Measurements from ENCODE around the gene HOTAIR.

The HOTAIR gene

GRCh38 chr12:53942467-53942997, 32.2 kb downstream of the HOTAIR start:
- TF ChIP-seq PPARA (CRISPR knock-in tag; IDR thresholded peaks at IDR 0.05; ENCODE audit: borderline replicate concordance) (no peak), BACH2 (CRISPR knock-in tag; IDR thresholded peaks at IDR 0.05; ENCODE audit: borderline replicate concordance) (no peak), ZNF8 (CRISPR knock-in tag; IDR thresholded peaks at IDR 0.05) (no peak), ZFP30 (CRISPR knock-in tag; IDR thresholded peaks at IDR 0.05) (no peak), RARB (CRISPR knock-in tag; IDR thresholded peaks at IDR 0.05) (no peak), GLIS3 (CRISPR knock-in tag; IDR thresholded peaks at IDR 0.05) (no peak), ISL1 (CRISPR knock-in tag; IDR thresholded peaks at IDR 0.05) (no peak), ESRRG (CRISPR knock-in tag; IDR thresholded peaks at IDR 0.05) (no peak), OSR1 (CRISPR knock-in tag; IDR thresholded peaks at IDR 0.05) (no peak)
- TF ChIP-seq, protein P1, sequence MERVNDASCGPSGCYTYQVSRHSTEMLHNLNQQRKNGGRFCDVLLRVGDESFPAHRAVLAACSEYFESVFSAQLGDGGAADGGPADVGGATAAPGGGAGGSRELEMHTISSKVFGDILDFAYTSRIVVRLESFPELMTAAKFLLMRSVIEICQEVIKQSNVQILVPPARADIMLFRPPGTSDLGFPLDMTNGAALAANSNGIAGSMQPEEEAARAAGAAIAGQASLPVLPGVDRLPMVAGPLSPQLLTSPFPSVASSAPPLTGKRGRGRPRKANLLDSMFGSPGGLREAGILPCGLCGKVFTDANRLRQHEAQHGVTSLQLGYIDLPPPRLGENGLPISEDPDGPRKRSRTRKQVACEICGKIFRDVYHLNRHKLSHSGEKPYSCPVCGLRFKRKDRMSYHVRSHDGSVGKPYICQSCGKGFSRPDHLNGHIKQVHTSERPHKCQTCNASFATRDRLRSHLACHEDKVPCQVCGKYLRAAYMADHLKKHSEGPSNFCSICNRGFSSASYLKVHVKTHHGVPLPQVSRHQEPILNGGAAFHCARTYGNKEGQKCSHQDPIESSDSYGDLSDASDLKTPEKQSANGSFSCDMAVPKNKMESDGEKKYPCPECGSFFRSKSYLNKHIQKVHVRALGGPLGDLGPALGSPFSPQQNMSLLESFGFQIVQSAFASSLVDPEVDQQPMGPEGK (CRISPR knock-in tag; IDR thresholded peaks at IDR 0.05; ENCODE audit: borderline replicate concordance): no peak
- ATAC-seq: no peak

DNA sequence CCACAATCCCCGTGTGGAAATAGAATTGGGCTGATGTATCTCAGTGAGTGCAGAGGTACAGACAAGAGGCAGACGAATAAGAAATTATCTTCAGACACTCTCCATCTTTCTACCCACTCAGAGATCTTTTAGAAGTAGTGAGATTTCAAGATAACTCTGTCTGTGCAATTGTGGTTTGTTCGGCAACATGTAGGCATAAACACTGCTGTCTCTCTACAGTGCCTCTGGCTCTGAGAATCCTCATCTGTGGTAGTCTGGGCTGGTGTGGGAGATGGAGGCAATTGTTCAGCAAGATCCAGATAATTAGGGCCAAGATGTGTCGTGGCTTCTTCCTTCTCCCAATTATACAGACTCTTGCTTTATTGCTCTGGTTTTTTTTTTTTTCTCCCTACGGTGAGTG, 33.0 kb downstream of the HOTAIR start:
- no peak for TF ChIP-seq BACH2 (CRISPR knock-in tag; IDR thresholded peaks at IDR 0.05; ENCODE audit: borderline replicate concordance)
- TF ChIP-seq, protein P2, sequence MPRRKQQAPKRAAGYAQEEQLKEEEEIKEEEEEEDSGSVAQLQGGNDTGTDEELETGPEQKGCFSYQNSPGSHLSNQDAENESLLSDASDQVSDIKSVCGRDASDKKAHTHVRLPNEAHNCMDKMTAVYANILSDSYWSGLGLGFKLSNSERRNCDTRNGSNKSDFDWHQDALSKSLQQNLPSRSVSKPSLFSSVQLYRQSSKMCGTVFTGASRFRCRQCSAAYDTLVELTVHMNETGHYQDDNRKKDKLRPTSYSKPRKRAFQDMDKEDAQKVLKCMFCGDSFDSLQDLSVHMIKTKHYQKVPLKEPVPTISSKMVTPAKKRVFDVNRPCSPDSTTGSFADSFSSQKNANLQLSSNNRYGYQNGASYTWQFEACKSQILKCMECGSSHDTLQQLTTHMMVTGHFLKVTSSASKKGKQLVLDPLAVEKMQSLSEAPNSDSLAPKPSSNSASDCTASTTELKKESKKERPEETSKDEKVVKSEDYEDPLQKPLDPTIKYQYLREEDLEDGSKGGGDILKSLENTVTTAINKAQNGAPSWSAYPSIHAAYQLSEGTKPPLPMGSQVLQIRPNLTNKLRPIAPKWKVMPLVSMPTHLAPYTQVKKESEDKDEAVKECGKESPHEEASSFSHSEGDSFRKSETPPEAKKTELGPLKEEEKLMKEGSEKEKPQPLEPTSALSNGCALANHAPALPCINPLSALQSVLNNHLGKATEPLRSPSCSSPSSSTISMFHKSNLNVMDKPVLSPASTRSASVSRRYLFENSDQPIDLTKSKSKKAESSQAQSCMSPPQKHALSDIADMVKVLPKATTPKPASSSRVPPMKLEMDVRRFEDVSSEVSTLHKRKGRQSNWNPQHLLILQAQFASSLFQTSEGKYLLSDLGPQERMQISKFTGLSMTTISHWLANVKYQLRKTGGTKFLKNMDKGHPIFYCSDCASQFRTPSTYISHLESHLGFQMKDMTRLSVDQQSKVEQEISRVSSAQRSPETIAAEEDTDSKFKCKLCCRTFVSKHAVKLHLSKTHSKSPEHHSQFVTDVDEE (CRISPR knock-in tag; IDR thresholded peaks at IDR 0.05): no peak
- no peak for TF ChIP-seq ESRRG (CRISPR knock-in tag; IDR thresholded peaks at IDR 0.05)
- no peak for TF ChIP-seq ZNF565 (CRISPR knock-in tag; conservative IDR thresholded peaks at IDR 0.05; ENCODE audit: low read depth)
- TF ChIP-seq ZC3H10 (CRISPR knock-in tag; IDR thresholded peaks at IDR 0.05): no peak
- no peak for TF ChIP-seq RARB (CRISPR knock-in tag; IDR thresholded peaks at IDR 0.05)
- TF ChIP-seq ZFP3 (CRISPR knock-in tag; IDR thresholded peaks at IDR 0.05): no peak
- TF ChIP-seq TCF4 (CRISPR knock-in tag; IDR thresholded peaks at IDR 0.05; ENCODE audit: borderline replicate concordance): no peak
- no peak for TF ChIP-seq ZFP30 (CRISPR knock-in tag; IDR thresholded peaks at IDR 0.05)
- no peak for TF ChIP-seq ARNTL (CRISPR knock-in tag; IDR thresholded peaks at IDR 0.05; ENCODE audit: borderline replicate concordance, low read depth)
- TF ChIP-seq ZNF70 (CRISPR knock-in tag; IDR thresholded peaks at IDR 0.05): no peak
- no peak for ATAC-seq

DNA sequence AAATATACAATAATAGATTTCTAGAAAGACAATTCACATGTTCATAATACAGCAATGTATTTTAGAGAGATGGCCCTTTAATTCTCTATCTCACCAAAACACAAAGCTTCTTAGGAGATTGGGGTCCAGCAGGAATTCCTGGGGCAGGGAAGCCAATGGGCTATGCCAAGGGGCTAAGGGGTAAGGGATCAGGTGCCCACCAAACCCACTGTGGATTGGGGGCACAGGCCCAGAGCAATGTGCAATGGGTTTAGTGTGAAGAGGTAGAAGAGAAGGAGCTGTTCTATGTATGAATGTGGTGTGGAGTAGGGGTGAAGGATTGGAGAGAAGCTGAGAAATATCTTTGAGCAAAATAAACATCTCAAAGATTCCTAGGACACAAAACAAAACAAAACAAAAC, 33.6 kb downstream of the HOTAIR start:
- ATAC-seq: no peak
- TF ChIP-seq ZNF565 (CRISPR knock-in tag; conservative IDR thresholded peaks at IDR 0.05; ENCODE audit: low read depth): no peak
- no peak for TF ChIP-seq ARNTL (CRISPR knock-in tag; IDR thresholded peaks at IDR 0.05; ENCODE audit: borderline replicate concordance, low read depth)
- TF ChIP-seq CREB5 (CRISPR knock-in tag; IDR thresholded peaks at IDR 0.05; ENCODE audit: low read depth): no peak
- TF ChIP-seq ZFP30 (CRISPR knock-in tag; IDR thresholded peaks at IDR 0.05): no peak
- no peak for TF ChIP-seq PPARA (CRISPR knock-in tag; IDR thresholded peaks at IDR 0.05; ENCODE audit: borderline replicate concordance)
- TF ChIP-seq BACH2 (CRISPR knock-in tag; IDR thresholded peaks at IDR 0.05; ENCODE audit: borderline replicate concordance): no peak

- ATAC-seq: no peak
- TF ChIP-seq ESRRG (CRISPR knock-in tag; IDR thresholded peaks at IDR 0.05) (no peak), OSR1 (CRISPR knock-in tag; IDR thresholded peaks at IDR 0.05) (no peak), SNAI2 (CRISPR knock-in tag; IDR thresholded peaks at IDR 0.05) (no peak), CREB5 (CRISPR knock-in tag; IDR thresholded peaks at IDR 0.05; ENCODE audit: low read depth) (no peak), ZNF565 (CRISPR knock-in tag; conservative IDR thresholded peaks at IDR 0.05; ENCODE audit: low read depth) (no peak), TCF4 (CRISPR knock-in tag; IDR thresholded peaks at IDR 0.05; ENCODE audit: borderline replicate concordance) (no peak), GLIS3 (CRISPR knock-in tag; IDR thresholded peaks at IDR 0.05) (no peak), ZNF70 (CRISPR knock-in tag; IDR thresholded peaks at IDR 0.05) (no peak), ZFP30 (CRISPR knock-in tag; IDR thresholded peaks at IDR 0.05) (no peak), ZFP3 (CRISPR knock-in tag; IDR thresholded peaks at IDR 0.05) (no peak), PPARA (CRISPR knock-in tag; IDR thresholded peaks at IDR 0.05; ENCODE audit: borderline replicate concordance) (no peak), ZNF8 (CRISPR knock-in tag; IDR thresholded peaks at IDR 0.05) (no peak), TOX (CRISPR knock-in tag; IDR thresholded peaks at IDR 0.05; ENCODE audit: borderline replicate concordance) (no peak), ARNTL (CRISPR knock-in tag; IDR thresholded peaks at IDR 0.05; ENCODE audit: borderline replicate concordance, low read depth) (no peak), ZC3H10 (CRISPR knock-in tag; IDR thresholded peaks at IDR 0.05) (no peak)
- TF ChIP-seq, protein P1 (CRISPR knock-in tag; IDR thresholded peaks at IDR 0.05; ENCODE audit: borderline replicate concordance): no peak
- TF ChIP-seq, protein P3, sequence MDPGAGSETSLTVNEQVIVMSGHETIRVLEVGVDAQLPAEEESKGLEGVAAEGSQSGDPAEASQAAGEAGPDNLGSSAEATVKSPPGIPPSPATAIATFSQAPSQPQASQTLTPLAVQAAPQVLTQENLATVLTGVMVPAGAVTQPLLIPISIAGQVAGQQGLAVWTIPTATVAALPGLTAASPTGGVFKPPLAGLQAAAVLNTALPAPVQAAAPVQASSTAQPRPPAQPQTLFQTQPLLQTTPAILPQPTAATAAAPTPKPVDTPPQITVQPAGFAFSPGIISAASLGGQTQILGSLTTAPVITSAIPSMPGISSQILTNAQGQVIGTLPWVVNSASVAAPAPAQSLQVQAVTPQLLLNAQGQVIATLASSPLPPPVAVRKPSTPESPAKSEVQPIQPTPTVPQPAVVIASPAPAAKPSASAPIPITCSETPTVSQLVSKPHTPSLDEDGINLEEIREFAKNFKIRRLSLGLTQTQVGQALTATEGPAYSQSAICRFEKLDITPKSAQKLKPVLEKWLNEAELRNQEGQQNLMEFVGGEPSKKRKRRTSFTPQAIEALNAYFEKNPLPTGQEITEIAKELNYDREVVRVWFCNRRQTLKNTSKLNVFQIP (CRISPR knock-in tag; IDR thresholded peaks at IDR 0.05; ENCODE audit: borderline replicate concordance, low read depth): no peak
Observed at GRCh38 chr12:53940443-53941014, 34.2 kb downstream of the HOTAIR start.
